Retinal pigment epithelial cell (primary cell): ENCODE measurements around the gene LEMD2.

ENCODE experiments used
- DNase-seq: peaks from one replicate; pipeline ENCODE4 v3.0.0-alpha.2; 2010; ENCODE audit warnings: low read depth
- H3K4me3 ChIP-seq: 2 replicates; pipeline ENCODE4 v1.5.1; 2011; ENCODE audit warnings: mild to moderate bottlenecking, low read length, control low read depth, moderate library complexity
- CTCF ChIP-seq: conservative IDR thresholded peaks from 2 replicates; pipeline ENCODE4 v1.5.1; 2011; ENCODE audit warnings: low read depth, low read length, control low read depth, inconsistent platforms

The LEMD2 gene

GRCh38 chr6:33785778-33786177 lies 3.2 kb downstream of the LEMD2 start:
- no peak overlapping the region for H3K4me3 ChIP-seq
- no peak for DNase-seq
- no peak for TF ChIP-seq CTCF

GRCh38 chr6:33784787-33785186 lies 4.1 kb downstream of the LEMD2 start:
- TF ChIP-seq CTCF = no peak
- no peak for DNase-seq
- H3K4me3 ChIP-seq = no peak overlapping the region

GRCh38 chr6:33783781-33784520 lies 5.0 kb downstream of the LEMD2 start:
- no peak for DNase-seq
- TF ChIP-seq CTCF = no peak
- no peak overlapping the region for H3K4me3 ChIP-seq

GRCh38 chr6:33782561-33782960 lies 6.4 kb downstream of the LEMD2 start:
- TF ChIP-seq CTCF = no peak
- no peak overlapping the region for H3K4me3 ChIP-seq
- DNase-seq = no peak

GRCh38 chr6:33781131-33781975 lies 7.6 kb downstream of the LEMD2 start:
- TF ChIP-seq CTCF = no peak
- H3K4me3 ChIP-seq = no peak overlapping the region
- peak; percentile 73 for DNase-seq

- no peak overlapping the region for H3K4me3 ChIP-seq
- no peak for TF ChIP-seq CTCF
- no peak for DNase-seq
Measured at GRCh38 chr6:33779895-33780294, 9.0 kb downstream of the LEMD2 start.
